Measurements from ENCODE around the gene CLUH. TPM values are rescaled to one million over a fixed set of nuclear protein-coding genes. Genes with fewer than 3 reads are reported as not detected.
A peak's percentile ranks its signal among the peaks of the same experiment; 100 is the strongest.

CLUH gene
- total RNA-seq = 20.1 TPM
- 51.3 TPM for polyA plus RNA-seq

GRCh38 chr17:2711608-2712299 lies at the start of gene CLUH:
TSS of gene CLUH (minus strand) at chr17:2711764. CDS start at chr17:2711661, 103 bp downstream.
- no peaks in the 10 kb centered on the region for H3K4me1 ChIP-seq (ENCODE audit: insufficient read depth)
- H3K36me3 ChIP-seq (ENCODE audit: insufficient read depth) = no peaks in the 10 kb centered on the region
- H3K4me3 ChIP-seq (ENCODE audit: low read depth, low read length) = peak within 1 kb of the TSS; percentile 96
- 1% methylated on average over 76 of the region's 76 CpGs for WGBS
- peak within 1 kb of the TSS; percentile 57 for H3K27ac ChIP-seq (ENCODE audit: low read depth)
- peak; percentile 76 for DNase-seq (ENCODE audit: extremely low spot score)

- H3K36me3 ChIP-seq (ENCODE audit: insufficient read depth) = no peaks in the 10 kb centered on the region
- WGBS = 71% methylated on average over 4 of the region's 4 CpGs
- H3K4me1 ChIP-seq (ENCODE audit: insufficient read depth) = peaks cover 1% of the 10 kb centered on the region
- H3K27ac ChIP-seq (ENCODE audit: low read depth) = no peak overlapping the region
- no peak for DNase-seq (ENCODE audit: extremely low spot score)
- no peak overlapping the region for H3K4me3 ChIP-seq (ENCODE audit: low read depth, low read length)
These were observed 47.3 kb upstream of the CLUH start for GRCh38 chr17:2758870-2759269.

- no peak for DNase-seq (ENCODE audit: extremely low spot score)
- H3K36me3 ChIP-seq (ENCODE audit: insufficient read depth) = no peaks in the 10 kb centered on the region
- H3K4me1 ChIP-seq (ENCODE audit: insufficient read depth) = peaks cover 1% of the 10 kb centered on the region
- WGBS = 1% methylated on average over 44 of the region's 46 CpGs
- H3K27ac ChIP-seq (ENCODE audit: low read depth) = no peak overlapping the region
- peak overlapping the region; percentile 37 for H3K4me3 ChIP-seq (ENCODE audit: low read depth, low read length)
These were observed 44.5 kb upstream of the CLUH start for GRCh38 chr17:2755891-2756724.

- Histone ChIP-seq H3K27ac (ENCODE audit: low read depth) (no peak overlapping the region), H3K36me3 (ENCODE audit: insufficient read depth) (no peaks in the 10 kb centered on the region), H3K4me3 (ENCODE audit: low read depth, low read length) (no peak overlapping the region), H3K4me1 (ENCODE audit: insufficient read depth) (peaks cover 1% of the 10 kb centered on the region)
- no peak for DNase-seq (ENCODE audit: extremely low spot score)
- 57% methylated on average over 2 of the region's 2 CpGs for WGBS
These were observed 39.9 kb upstream of the CLUH start for GRCh38 chr17:2751491-2751890.

GRCh38 chr17:2750721-2751120 lies 39.2 kb upstream of the CLUH start:
- Histone ChIP-seq H3K27ac (ENCODE audit: low read depth) (no peak overlapping the region), H3K4me3 (ENCODE audit: low read depth, low read length) (no peak overlapping the region), H3K36me3 (ENCODE audit: insufficient read depth) (no peaks in the 10 kb centered on the region), H3K4me1 (ENCODE audit: insufficient read depth) (peaks cover 1% of the 10 kb centered on the region)
- DNase-seq (ENCODE audit: extremely low spot score) = no peak
- 70% methylated on average over 2 of the region's 2 CpGs for WGBS

GRCh38 chr17:2749784-2750181 lies 38.2 kb upstream of the CLUH start:
- WGBS = 1% methylated on average over 35 of the region's 35 CpGs
- DNase-seq (ENCODE audit: extremely low spot score) = no peak

GRCh38 chr17:2749058-2749783 lies 37.7 kb upstream of the CLUH start, which contains the start of gene CCDC92B:
TSS of gene CCDC92B (minus strand) at chr17:2749652. CDS start at chr17:2735145, 14,507 bp downstream.
- no peaks in the 10 kb centered on the region for H3K36me3 ChIP-seq (ENCODE audit: insufficient read depth)
- no peak for DNase-seq (ENCODE audit: extremely low spot score)
- H3K27ac ChIP-seq (ENCODE audit: low read depth) = no peak within 1 kb of the TSS
- H3K4me3 ChIP-seq (ENCODE audit: low read depth, low read length) = peak within 1 kb of the TSS; percentile 13
- WGBS = 2% methylated on average over 66 of the region's 76 CpGs
- no peaks in the 10 kb centered on the region for H3K4me1 ChIP-seq (ENCODE audit: insufficient read depth)

More at GRCh38 chr17:2749784-2750181, 38.2 kb upstream of the CLUH start:
- Histone ChIP-seq H3K4me3 (ENCODE audit: low read depth, low read length) (peak overlapping the region; percentile 13), H3K4me1 (ENCODE audit: insufficient read depth) (no peaks in the 10 kb centered on the region), H3K36me3 (ENCODE audit: insufficient read depth) (no peaks in the 10 kb centered on the region), H3K27ac (ENCODE audit: low read depth) (no peak overlapping the region)

- Histone ChIP-seq H3K4me3 (ENCODE audit: low read depth, low read length) (no peak overlapping the region), H3K4me1 (ENCODE audit: insufficient read depth) (no peaks in the 10 kb centered on the region), H3K36me3 (ENCODE audit: insufficient read depth) (no peaks in the 10 kb centered on the region), H3K27ac (ENCODE audit: low read depth) (no peak overlapping the region)
- WGBS = 21% methylated on average over 11 of the region's 11 CpGs
- no peak for DNase-seq (ENCODE audit: extremely low spot score)
These were observed 33.9 kb upstream of the CLUH start for GRCh38 chr17:2745317-2746037.

GRCh38 chr17:2737693-2738092 lies 26.1 kb upstream of the CLUH start:
- DNase-seq (ENCODE audit: extremely low spot score) = no peak
- WGBS = 85% methylated on average over 15 of the region's 15 CpGs
- Histone ChIP-seq H3K4me1 (ENCODE audit: insufficient read depth) (no peaks in the 10 kb centered on the region), H3K27ac (ENCODE audit: low read depth) (no peak overlapping the region), H3K36me3 (ENCODE audit: insufficient read depth) (no peaks in the 10 kb centered on the region), H3K4me3 (ENCODE audit: low read depth, low read length) (no peak overlapping the region)

GRCh38 chr17:2736956-2737355 lies 25.4 kb upstream of the CLUH start:
- WGBS = 76% methylated on average over 3 of the region's 3 CpGs
- H3K4me1 ChIP-seq (ENCODE audit: insufficient read depth) = no peaks in the 10 kb centered on the region
- H3K4me3 ChIP-seq (ENCODE audit: low read depth, low read length) = no peak overlapping the region
- H3K36me3 ChIP-seq (ENCODE audit: insufficient read depth) = no peaks in the 10 kb centered on the region
- DNase-seq (ENCODE audit: extremely low spot score) = no peak
- no peak overlapping the region for H3K27ac ChIP-seq (ENCODE audit: low read depth)

- no peak for DNase-seq (ENCODE audit: extremely low spot score)
- no peak overlapping the region for H3K4me3 ChIP-seq (ENCODE audit: low read depth, low read length)
- 73% methylated on average over 5 of the region's 5 CpGs for WGBS
- no peaks in the 10 kb centered on the region for H3K4me1 ChIP-seq (ENCODE audit: insufficient read depth)
- no peaks in the 10 kb centered on the region for H3K36me3 ChIP-seq (ENCODE audit: insufficient read depth)
- H3K27ac ChIP-seq (ENCODE audit: low read depth) = no peak overlapping the region
These were observed 24.3 kb upstream of the CLUH start for GRCh38 chr17:2735896-2736295.

- DNase-seq (ENCODE audit: extremely low spot score) = no peak
- no peaks in the 10 kb centered on the region for H3K4me1 ChIP-seq (ENCODE audit: insufficient read depth)
- no peak overlapping the region for H3K27ac ChIP-seq (ENCODE audit: low read depth)
- WGBS = 77% methylated on average over 10 of the region's 10 CpGs
- no peaks in the 10 kb centered on the region for H3K36me3 ChIP-seq (ENCODE audit: insufficient read depth)
- no peak overlapping the region for H3K4me3 ChIP-seq (ENCODE audit: low read depth, low read length)
These were observed 23.4 kb upstream of the CLUH start for GRCh38 chr17:2734939-2735338.

- no peak overlapping the region for H3K27ac ChIP-seq (ENCODE audit: low read depth)
- WGBS = 86% methylated on average over 10 of the region's 10 CpGs
- no peaks in the 10 kb centered on the region for H3K36me3 ChIP-seq (ENCODE audit: insufficient read depth)
- no peak overlapping the region for H3K4me3 ChIP-seq (ENCODE audit: low read depth, low read length)
- no peaks in the 10 kb centered on the region for H3K4me1 ChIP-seq (ENCODE audit: insufficient read depth)
- no peak for DNase-seq (ENCODE audit: extremely low spot score)
These were observed 20.2 kb upstream of the CLUH start for GRCh38 chr17:2731807-2732206.
